ENCODE data around the gene GDF2.

The GDF2 gene

GRCh38 chr10:47364911-47365310, 42.7 kb downstream of the GDF2 start:
- no peak for DNase-seq (ENCODE audit: low read depth in 1 of 2, low spot score in 1 of 2)
- Histone ChIP-seq H3K27me3 (ENCODE audit: insufficient read depth, poor library complexity, severe bottlenecking) (no peaks in the 10 kb centered on the region), H3K4me3 (replicated peaks; ENCODE audit: insufficient read depth, low read length) (no peak overlapping the region), H3K27ac (replicated peaks) (no peak overlapping the region)
- TF ChIP-seq CTCF (IDR thresholded peaks at IDR 0.05; ENCODE audit: insufficient read depth, low read length) (no peak), SPI1 (IDR thresholded peaks at IDR 0.05; ENCODE audit: borderline replicate concordance, low read depth) (no peak), REST (IDR thresholded peaks at IDR 0.05; ENCODE audit: insufficient replicate concordance, low read depth) (no peak), POLR2AphosphoS5 (IDR thresholded peaks at IDR 0.05; ENCODE audit: low read depth) (no peak), GABPA (IDR thresholded peaks at IDR 0.05; ENCODE audit: low read depth) (no peak)

DNA sequence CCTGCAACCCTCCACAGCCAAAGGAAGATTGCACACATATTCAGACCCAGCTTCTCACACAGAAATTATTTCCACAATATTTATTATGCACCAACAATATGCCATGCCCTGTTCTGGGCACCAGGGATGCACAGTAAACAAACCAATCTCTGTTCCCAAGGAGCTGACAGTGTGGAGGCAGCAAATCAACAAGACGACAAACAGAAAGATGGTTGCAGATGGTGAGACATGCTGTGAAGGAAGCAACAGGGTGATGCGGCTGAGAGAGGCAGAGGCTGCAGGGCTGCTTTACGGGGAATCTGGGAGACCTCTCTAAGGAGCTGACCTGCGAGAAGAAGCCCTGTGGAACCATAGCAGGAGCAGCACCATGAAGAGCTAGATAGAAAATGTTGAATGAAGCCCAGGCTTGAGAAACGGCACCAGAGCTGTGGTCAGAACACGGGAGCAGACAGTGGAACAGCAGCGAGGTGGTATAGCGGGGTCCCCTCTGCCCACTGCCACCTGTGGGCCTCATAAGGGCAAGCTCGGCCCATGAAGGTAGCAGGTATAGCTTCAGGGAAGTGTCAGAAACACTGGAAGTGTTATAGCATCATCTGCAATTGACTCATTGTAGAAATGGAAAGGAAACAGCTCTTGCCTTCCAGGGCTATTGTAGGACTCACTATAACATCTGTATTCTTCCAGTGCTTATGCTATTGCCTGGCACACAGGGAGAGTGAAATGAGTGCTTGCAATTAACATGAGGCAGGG, 43.4 kb downstream of the GDF2 start:
- no peaks in the 10 kb centered on the region for H3K27me3 ChIP-seq (ENCODE audit: insufficient read depth, poor library complexity, severe bottlenecking)
- DNase-seq (ENCODE audit: low read depth in 1 of 2, low spot score in 1 of 2): no peak
- TF ChIP-seq CTCF (IDR thresholded peaks at IDR 0.05; ENCODE audit: insufficient read depth, low read length): no peak
- TF ChIP-seq GABPA (IDR thresholded peaks at IDR 0.05; ENCODE audit: low read depth): no peak
- TF ChIP-seq POLR2AphosphoS5 (IDR thresholded peaks at IDR 0.05; ENCODE audit: low read depth): no peak
- TF ChIP-seq SPI1 (IDR thresholded peaks at IDR 0.05; ENCODE audit: borderline replicate concordance, low read depth): no peak
- no peak for TF ChIP-seq REST (IDR thresholded peaks at IDR 0.05; ENCODE audit: insufficient replicate concordance, low read depth)

GRCh38 chr10:47366181-47366631, 44.0 kb downstream of the GDF2 start:
- no peak for DNase-seq (ENCODE audit: low read depth in 1 of 2, low spot score in 1 of 2)
- no peak overlapping the region for H3K27ac ChIP-seq (replicated peaks)
- TF ChIP-seq SPI1 (IDR thresholded peaks at IDR 0.05; ENCODE audit: borderline replicate concordance, low read depth) (no peak), CTCF (IDR thresholded peaks at IDR 0.05; ENCODE audit: insufficient read depth, low read length) (no peak), GABPA (IDR thresholded peaks at IDR 0.05; ENCODE audit: low read depth) (no peak), POLR2AphosphoS5 (IDR thresholded peaks at IDR 0.05; ENCODE audit: low read depth) (no peak), REST (IDR thresholded peaks at IDR 0.05; ENCODE audit: insufficient replicate concordance, low read depth) (no peak)
- no peak overlapping the region for H3K4me3 ChIP-seq (replicated peaks; ENCODE audit: insufficient read depth, low read length)
- H3K27me3 ChIP-seq (ENCODE audit: insufficient read depth, poor library complexity, severe bottlenecking): no peaks in the 10 kb centered on the region

More for the DNA sequence above, 43.4 kb downstream of the GDF2 start:
- no peak overlapping the region for H3K4me3 ChIP-seq (replicated peaks; ENCODE audit: insufficient read depth, low read length)
- no peak overlapping the region for H3K27ac ChIP-seq (replicated peaks)
